HG03432 (cell line): ENCODE data around the gene MYCBP2.
A peak's percentile ranks its signal among the peaks of the same experiment; 100 is the strongest.
"Not testable (repeated sequence)": the region's sequence is repeated elsewhere in the genome, so short reads cannot be mapped to it uniquely, and the experiment has no call there.

Source experiments
- ATAC-seq: cut with Tn5 transposase; IDR thresholded peaks from one replicate; pipeline ENCODE4 v1.9.1; 2021; ENCODE audit warnings: mild to moderate bottlenecking, moderate library complexity; ENCODE audit not compliant: unreplicated experiment

Gene MYCBP2

DNA sequence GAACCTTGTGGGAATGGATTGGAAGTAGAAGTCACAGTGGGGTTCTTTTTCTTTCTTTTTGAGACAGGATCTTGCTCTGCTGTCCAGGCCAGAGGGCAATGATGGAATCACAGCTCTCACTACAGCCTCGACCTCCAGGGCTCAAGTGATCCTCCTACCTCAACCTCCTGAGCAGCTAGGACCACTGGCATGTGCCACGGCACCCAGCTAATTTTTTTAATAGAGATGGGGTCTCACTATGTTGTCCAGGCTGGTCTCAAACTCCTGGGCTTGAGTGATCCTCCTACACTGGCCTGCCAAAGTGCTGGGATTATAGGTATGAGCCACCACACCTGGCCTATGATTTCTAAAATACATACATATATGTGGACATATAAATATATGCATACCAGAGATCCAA, 111.4 kb downstream of the MYCBP2 start:
- no peak for ATAC-seq

GRCh38 chr13:77213644-77214043, 113.2 kb downstream of the MYCBP2 start:
- ATAC-seq, result no peak

DNA sequence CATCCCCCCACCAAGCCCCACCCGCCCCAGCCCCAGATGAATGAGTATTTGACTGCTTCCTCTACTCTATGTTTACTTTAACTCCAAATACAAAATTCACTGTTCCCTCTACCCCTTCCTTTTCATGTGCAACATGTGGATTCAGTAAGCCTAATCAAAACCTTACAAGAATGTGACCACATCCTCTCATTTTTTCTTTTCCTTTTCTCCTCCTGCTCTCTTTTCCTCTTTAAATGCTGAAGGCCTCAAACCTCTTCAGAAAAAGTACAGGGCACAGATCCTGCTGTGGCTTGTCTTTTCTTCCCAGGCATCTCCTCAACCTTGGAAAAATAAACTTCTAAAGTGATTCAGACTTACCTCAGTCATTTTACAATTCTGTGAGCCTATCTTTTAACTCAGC, 119.0 kb downstream of the MYCBP2 start:
- ATAC-seq, result no peak

DNA sequence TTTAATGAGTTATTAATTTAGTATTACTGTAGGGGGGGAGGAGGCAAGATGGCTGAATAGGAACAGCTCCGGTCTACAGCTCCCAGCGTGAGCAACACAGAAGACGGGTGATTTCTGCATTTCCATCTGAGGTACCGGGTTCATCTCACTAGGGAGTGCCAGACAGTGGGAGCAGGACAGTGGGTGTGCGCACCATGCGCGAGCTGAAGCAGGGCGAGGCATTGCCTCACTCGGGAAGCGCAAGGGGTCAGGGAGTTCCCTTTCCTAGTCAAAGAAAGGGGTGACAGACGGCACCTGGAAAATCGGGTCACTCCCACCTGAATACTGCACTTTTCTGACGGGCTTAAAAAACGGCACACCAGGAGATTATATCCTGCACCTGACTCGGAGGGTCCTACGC, 127.9 kb downstream of the MYCBP2 start:
- ATAC-seq, result not testable (repeated sequence)

DNA sequence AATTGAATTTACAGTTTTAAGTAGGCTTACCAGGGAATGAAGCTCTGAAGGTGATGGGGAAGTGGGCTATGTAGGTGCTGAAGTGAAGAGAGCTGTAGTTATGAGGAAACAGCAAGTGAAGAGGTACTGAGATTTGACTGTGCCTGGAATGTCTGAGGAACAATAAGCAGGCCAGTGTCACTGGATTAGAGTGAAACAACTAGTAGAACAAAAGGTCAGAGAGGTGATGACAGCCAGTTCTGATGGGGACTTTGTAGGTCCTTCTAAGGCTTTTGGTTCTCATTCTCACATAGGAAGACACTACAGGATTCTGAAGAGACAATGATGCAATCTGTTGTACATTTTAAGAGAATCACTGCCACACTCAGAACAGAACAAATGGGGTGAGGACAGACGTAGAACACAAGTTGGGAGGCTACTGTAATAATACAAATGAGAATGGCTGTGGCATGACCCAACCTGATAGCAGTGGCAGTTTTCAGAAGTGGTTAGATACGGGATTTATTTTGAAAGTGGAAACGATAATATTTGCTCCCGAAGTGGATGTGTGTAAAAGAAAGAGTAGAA, 130.8 kb downstream of the MYCBP2 start:
- no peak for ATAC-seq

DNA sequence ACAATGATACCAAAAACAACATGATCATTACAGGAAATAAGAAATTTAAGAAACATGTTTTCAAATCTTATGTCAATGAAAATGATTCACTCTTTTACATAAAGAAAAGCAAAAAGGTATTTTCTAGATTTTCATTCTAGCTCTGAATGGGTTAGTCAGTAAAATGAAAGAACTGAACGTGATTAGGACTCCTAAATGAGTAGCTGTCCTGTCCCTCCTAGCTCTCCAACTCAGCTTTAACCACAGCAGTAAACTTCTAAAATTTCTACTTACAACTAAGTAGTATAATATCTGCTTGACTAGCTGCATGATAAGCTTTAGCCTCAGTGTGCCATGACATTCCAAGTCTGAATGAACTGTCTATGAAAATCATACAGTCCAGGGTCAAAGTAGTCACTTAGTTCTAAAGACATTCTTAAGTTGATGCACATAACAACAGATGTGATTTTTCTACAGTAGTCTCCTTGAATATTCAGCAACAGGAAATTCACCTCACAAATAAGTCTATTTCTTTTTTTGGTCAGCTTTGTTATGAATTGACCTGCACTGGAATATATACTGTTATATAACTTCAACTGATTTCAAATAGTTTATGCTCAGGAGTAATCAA, 136.4 kb downstream of the MYCBP2 start:
- no peak for ATAC-seq

GRCh38 chr13:77185721-77186120, 141.2 kb downstream of the MYCBP2 start:
- ATAC-seq, result no peak

DNA sequence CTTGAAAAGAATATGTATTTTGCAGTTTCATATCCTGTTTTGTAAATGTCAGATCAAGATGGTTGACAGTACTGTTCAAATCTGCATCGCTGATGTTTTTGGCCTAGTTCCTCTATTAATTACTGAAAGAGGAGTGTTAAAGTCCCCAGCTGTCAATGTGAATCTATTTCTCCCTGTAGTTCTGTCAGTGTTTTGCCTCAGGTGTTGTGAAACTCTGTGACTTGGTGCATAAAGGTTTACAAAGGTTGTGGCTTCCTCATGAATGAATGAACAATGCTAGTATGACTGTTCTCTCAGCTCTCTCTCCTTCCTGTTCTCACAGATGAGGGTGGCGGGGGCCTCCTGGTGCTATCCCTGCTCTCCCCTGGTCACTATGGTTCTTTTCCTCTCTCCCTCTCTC, 142.4 kb downstream of the MYCBP2 start:
- peak; percentile 99 for ATAC-seq

DNA sequence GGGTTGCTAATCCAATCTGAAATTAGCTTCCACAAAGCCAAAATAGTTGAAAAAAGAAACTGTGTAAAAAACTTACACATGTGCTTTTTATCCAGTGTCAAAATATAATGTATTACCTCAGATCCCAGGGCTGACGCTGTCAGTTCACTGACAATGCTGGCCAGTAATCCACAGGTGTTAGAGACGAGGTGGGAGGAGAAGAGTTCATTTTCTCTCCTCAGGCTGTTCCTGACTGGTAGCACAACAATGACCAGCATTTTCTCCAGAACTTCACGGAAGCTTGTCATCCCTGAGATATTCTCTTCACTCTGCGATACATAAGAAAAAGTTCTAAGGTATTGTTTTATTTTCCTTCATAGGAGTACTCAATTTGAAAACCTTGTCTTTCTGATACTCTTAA, 146.9 kb downstream of the MYCBP2 start:
- no peak for ATAC-seq

GRCh38 chr13:77177646-77178045, 149.2 kb downstream of the MYCBP2 start:
- no peak for ATAC-seq

DNA sequence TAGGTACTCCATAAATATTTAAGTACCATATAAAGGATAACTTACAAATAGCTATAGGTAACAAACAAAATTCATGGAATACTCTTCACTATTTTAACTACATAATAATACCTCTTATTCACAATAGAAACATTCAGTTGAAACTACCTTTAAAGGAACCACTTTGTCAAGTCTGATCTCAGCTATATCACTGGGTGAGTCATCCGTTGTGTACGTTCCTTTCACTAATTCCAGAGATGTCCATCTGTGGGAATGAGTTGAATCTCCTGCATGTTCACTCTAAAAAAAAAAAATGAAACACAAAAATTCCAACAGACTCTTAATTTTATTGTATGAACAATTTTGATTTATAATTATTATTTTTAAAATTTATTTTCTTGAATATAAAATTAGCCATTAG, 150.5 kb downstream of the MYCBP2 start:
- no peak for ATAC-seq

DNA sequence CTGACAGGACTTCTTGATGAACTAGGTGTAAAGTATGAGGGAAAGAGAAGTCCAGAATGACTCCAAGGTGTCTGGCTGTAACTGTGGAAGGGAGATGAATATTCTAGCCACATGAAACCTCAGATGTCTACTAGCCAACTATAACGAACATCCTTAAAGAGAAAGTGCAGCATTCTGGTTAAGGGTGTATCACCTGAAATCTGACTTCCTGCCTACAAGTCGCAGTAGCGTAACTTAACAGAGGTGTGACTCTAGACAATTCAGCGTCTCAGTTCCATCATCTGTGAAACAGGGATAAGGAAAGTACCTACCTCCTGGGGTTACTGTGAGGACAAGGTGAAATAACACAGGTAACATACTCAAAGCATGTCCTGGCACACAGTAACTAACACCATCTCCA, 154.2 kb downstream of the MYCBP2 start:
- ATAC-seq, result no peak

DNA sequence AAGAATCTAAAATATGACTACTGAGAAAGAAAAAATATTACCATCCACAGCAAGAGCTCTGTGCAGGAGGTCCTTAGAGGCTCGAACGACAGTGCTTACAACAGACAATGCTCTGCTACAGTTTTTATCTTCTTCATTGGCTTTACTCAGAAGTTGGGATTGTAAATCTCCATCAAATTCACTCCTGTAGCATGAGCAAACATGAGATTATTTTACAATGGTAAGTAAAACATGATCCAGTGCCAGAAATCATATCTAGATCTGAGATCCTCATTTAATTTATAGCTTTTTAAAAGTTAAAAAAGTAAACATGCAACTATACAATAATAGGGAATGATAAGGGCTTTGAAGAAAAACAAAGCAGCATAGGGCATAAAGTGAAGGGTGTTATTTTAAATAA, 155.4 kb downstream of the MYCBP2 start:
- no peak for ATAC-seq

- ATAC-seq, result no peak
Measured at GRCh38 chr13:77168237-77168636, 158.7 kb downstream of the MYCBP2 start.

DNA sequence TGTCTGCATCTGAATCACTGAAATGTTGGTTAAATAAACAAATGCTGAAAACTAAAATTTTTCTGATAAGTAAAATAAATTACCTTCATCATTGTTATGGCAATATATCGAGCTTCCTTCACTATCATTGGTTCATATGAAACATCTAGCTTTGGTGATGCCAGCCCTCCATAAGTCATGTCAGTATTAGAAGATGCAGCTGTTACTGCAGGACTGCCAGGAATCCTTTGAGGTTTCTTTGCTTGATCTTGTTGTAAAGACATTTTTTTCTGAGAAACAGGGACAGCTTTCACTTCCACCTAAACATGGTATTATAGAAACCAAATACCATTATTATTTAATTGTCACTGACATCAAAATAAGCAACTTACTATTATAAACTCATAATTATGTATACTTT, 176.2 kb downstream of the MYCBP2 start:
- no peak for ATAC-seq

- ATAC-seq, result no peak
Measured at GRCh38 chr13:77143431-77143830, 183.5 kb downstream of the MYCBP2 start.

- ATAC-seq, result no peak
Measured at GRCh38 chr13:77139306-77139705, 187.6 kb downstream of the MYCBP2 start.

DNA sequence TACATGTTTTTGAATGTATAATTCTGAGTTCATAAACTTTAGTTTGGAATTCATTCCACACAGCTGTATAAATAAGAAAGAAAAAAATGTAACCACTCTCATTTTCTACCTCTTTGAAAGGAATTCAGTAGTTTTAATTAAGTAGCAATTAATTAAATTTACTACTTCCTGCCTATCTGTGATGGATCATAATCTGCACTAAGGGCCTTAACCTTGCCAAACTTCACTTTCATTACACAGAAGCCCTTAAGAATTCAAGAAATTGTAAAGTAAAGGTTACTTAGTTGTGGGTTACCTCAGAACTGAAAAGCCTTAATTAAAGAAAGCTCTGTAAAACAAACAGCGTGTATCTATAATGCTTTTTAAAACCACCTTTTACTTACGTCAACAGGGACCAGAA, 188.1 kb downstream of the MYCBP2 start:
- no peak for ATAC-seq

- no peak for ATAC-seq
Measured at GRCh38 chr13:77136902-77137420, 189.9 kb downstream of the MYCBP2 start.

DNA sequence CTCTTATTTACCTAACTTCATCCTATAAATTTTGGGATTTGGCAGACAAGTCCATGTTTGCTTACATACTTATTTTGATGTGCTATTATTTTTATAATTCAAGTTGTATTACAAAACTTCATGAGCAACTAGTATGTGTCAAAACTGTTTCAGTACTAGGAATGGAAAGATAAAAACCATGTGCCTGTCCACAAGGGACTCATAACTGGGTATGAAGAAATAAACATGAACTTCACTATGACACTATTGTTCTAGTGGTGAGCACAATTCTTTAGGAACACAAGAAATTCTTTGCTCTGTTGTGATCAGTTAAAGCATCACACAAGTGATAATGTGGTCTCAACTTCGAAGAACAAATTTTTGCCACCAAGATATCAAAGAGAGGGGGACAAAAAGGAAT, 202.5 kb downstream of the MYCBP2 start:
- no peak for ATAC-seq

GRCh38 chr13:77118134-77118533, 208.8 kb downstream of the MYCBP2 start:
- ATAC-seq, result no peak

DNA sequence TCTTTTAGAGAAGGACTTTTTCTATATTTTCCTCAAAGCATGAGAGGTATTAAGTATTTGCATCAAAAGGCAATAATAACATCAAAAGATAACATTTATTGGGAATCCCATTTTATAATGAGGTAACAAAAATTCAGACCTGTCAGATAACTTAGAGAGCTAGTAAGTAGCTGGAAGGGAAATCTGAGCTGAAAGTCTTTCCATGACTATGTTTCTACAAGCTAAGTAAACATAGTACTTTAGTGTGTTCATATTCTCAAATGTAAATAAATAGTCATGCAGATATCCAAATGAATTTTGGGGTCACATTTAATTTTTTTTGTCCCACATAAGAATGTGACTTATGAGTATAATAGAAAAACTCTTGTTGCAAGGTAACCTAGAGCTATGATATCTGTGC, 212.6 kb downstream of the MYCBP2 start:
- no peak for ATAC-seq

- ATAC-seq, result no peak
Measured at GRCh38 chr13:77113496-77113895, 213.4 kb downstream of the MYCBP2 start.
